Uterus (tissue), 2 donors: ENCODE measurements around the gene FNBP1L.

Source experiments
- POLR2A ChIP-seq, 2 donors: fragments of 450-650 bp; IDR thresholded peaks; one replicate each; pipeline ENCODE4 v1.6.1; 2016; ENCODE audit warnings: antibody characterized with exemption in 2 of 2, mild to moderate bottlenecking in 1 of 2, moderate library complexity in 1 of 2
- TF ChIP-seq, protein P1 (sequence below), 4 experiments: fragments of 200-600 bp in 2 of 4; fragments of 450-650 bp in 2 of 4; sonication (generic) in 2 of 4; IDR thresholded peaks; one replicate each; pipeline ENCODE4 v1.5.1; 2016 to 2019; ENCODE audit warnings: antibody characterized with exemption in 4 of 4, mild to moderate bottlenecking in 2 of 4, moderate library complexity in 1 of 4

DNA sequence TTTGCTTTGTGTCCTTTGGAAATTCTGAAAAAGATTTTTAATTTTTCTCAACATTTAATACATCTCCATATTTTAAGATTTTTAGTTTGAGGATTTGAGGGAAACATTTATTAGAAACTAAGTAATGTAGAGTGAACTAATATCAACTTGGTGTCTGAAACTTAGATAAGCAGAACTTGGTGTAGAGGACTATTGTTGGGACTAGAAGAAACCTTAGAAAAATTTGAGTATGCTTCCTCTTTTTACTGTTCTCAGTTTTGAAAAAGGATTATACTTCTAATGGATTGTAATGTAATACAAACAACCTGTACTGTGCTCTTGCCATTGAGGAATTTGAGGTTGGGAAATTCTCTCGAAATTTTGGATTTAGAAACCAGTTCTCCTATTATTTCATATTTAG, 2.4 kb downstream of the FNBP1L start:
- TF ChIP-seq, protein P1, sequence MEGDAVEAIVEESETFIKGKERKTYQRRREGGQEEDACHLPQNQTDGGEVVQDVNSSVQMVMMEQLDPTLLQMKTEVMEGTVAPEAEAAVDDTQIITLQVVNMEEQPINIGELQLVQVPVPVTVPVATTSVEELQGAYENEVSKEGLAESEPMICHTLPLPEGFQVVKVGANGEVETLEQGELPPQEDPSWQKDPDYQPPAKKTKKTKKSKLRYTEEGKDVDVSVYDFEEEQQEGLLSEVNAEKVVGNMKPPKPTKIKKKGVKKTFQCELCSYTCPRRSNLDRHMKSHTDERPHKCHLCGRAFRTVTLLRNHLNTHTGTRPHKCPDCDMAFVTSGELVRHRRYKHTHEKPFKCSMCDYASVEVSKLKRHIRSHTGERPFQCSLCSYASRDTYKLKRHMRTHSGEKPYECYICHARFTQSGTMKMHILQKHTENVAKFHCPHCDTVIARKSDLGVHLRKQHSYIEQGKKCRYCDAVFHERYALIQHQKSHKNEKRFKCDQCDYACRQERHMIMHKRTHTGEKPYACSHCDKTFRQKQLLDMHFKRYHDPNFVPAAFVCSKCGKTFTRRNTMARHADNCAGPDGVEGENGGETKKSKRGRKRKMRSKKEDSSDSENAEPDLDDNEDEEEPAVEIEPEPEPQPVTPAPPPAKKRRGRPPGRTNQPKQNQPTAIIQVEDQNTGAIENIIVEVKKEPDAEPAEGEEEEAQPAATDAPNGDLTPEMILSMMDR (IDR thresholded peaks at IDR 0.05): no peak
- TF ChIP-seq POLR2A (IDR thresholded peaks at IDR 0.05): no peak
